ENCODE measurements around the gene ITPK1. TPM values are rescaled to one million over a fixed set of nuclear protein-coding genes. Genes with fewer than 3 reads are reported as not detected.

ITPK1 gene
- total RNA-seq, 1 donor: 35.9 TPM

GRCh38 chr14:93102141-93102540 is 13.6 kb downstream of the ITPK1 start:
- peaks cover 46% of the 10 kb centered on the region for H3K4me1 ChIP-seq (ENCODE audit: insufficient read depth, low read length)
- H3K9me3 ChIP-seq (ENCODE audit: low read depth, low read length): no peaks in the 10 kb centered on the region
- no peaks in the 10 kb centered on the region for H3K27me3 ChIP-seq (ENCODE audit: insufficient read depth, low read length)

DNA sequence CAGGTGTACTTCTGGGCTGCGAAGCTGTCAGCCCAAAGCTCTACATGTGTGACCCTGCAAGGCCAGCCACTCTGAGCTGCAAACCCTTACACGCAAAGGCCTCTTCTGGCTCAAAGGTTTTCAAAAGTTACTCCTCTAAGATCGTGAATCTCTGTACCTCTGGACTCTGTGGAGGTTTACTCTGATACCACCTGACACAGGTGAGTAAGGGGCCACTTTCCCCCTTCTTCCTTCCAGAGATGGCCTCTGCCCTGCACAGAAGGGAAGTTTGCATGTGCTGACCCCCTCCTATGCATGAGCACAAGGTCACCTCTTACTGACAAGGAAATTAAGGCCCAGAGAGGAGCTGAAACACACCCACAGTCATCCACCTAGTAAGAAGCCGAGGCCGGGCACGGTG is 14.5 kb downstream of the ITPK1 start:
- no peaks in the 10 kb centered on the region for H3K27me3 ChIP-seq (ENCODE audit: insufficient read depth, low read length)
- H3K4me1 ChIP-seq (ENCODE audit: insufficient read depth, low read length): peaks cover 43% of the 10 kb centered on the region
- no peak overlapping the region for H3K4me3 ChIP-seq (ENCODE audit: low read length)
- H3K9me3 ChIP-seq (ENCODE audit: low read depth, low read length): no peaks in the 10 kb centered on the region

More at GRCh38 chr14:93102141-93102540, 13.6 kb downstream of the ITPK1 start:
- H3K4me3 ChIP-seq (ENCODE audit: low read length): no peak overlapping the region

- peaks cover 38% of the 10 kb centered on the region for H3K4me1 ChIP-seq (ENCODE audit: insufficient read depth, low read length)
- no peaks in the 10 kb centered on the region for H3K9me3 ChIP-seq (ENCODE audit: low read depth, low read length)
- H3K4me3 ChIP-seq (ENCODE audit: low read length): no peak overlapping the region
- no peaks in the 10 kb centered on the region for H3K27me3 ChIP-seq (ENCODE audit: insufficient read depth, low read length)
Observed at GRCh38 chr14:93100570-93100969, 15.2 kb downstream of the ITPK1 start.

DNA sequence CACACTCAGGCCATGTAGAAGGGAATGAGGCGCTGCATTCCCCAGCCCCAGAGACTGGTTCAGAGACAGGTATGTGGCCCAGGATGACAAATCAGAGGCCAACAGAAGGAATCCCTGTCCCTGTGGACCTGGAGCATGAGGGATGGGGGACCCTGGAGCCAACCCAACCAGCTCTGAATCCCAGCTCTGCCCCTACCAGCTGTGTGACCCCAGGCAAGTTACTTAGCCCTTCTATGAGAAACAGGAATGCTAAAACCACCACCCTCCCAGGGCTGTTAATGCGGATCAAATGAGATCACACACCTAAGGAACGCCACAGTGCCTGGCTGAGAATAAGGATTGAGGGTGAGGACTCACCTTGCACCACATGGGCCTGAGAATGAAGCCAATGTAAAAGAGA is 15.6 kb downstream of the ITPK1 start:
- Histone ChIP-seq H3K9me3 (ENCODE audit: low read depth, low read length) (no peaks in the 10 kb centered on the region), H3K27me3 (ENCODE audit: insufficient read depth, low read length) (no peaks in the 10 kb centered on the region), H3K4me3 (ENCODE audit: low read length) (no peak overlapping the region), H3K4me1 (ENCODE audit: insufficient read depth, low read length) (peaks cover 33% of the 10 kb centered on the region)

DNA sequence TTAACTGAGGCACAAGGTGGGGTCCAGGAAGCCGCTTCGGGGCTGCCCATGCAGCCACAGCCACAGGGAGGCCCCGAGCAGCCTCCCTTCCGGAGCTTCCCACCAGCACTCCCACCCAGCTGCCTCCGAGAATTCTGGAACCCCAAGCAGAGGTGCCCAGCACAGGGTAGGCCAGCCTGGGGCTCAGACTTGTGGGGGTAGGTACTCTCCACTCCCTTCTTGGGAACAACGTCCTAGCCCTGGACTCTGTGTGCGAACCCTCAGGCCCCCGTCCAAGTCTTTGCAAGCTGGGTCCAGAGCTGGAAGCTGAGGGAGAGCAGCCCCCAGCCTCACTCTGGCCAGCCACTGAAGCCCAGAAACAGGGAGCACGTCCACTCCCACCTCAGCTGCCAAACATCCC is 16.1 kb downstream of the ITPK1 start:
- Histone ChIP-seq H3K27me3 (ENCODE audit: insufficient read depth, low read length) (no peaks in the 10 kb centered on the region), H3K4me1 (ENCODE audit: insufficient read depth, low read length) (peaks cover 29% of the 10 kb centered on the region), H3K9me3 (ENCODE audit: low read depth, low read length) (no peaks in the 10 kb centered on the region), H3K4me3 (ENCODE audit: low read length) (no peak overlapping the region)

DNA sequence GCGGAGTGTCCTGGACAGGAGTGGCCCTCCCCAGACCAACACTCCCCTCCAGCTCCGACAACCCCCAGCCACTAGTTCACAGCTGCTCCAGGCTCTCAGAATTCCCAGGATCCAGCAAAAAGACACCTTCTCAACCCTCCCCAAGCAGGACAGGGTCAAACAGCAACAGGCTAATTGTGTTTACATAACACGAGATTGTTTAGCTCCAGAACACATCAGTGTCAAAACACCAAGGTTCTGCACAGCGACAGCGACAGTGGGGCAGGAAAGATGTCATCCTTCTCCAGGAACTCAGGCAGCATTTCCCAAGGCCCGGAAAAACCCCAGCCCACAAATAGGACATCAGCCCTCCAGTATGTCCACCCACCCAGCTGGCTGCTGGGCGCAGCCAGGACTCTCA is 16.5 kb downstream of the ITPK1 start:
- no peaks in the 10 kb centered on the region for H3K27me3 ChIP-seq (ENCODE audit: insufficient read depth, low read length)

GRCh38 chr14:93096691-93097322 is 18.9 kb downstream of the ITPK1 start:
- H3K27me3 ChIP-seq (ENCODE audit: insufficient read depth, low read length): no peaks in the 10 kb centered on the region
- peaks cover 7% of the 10 kb centered on the region for H3K4me1 ChIP-seq (ENCODE audit: insufficient read depth, low read length)
- H3K9me3 ChIP-seq (ENCODE audit: low read depth, low read length): no peaks in the 10 kb centered on the region
- H3K4me3 ChIP-seq (ENCODE audit: low read length): no peak overlapping the region

More for the DNA sequence above, 16.5 kb downstream of the ITPK1 start:
- H3K4me3 ChIP-seq (ENCODE audit: low read length): no peak overlapping the region
- H3K9me3 ChIP-seq (ENCODE audit: low read depth, low read length): no peaks in the 10 kb centered on the region
- peaks cover 24% of the 10 kb centered on the region for H3K4me1 ChIP-seq (ENCODE audit: insufficient read depth, low read length)

DNA sequence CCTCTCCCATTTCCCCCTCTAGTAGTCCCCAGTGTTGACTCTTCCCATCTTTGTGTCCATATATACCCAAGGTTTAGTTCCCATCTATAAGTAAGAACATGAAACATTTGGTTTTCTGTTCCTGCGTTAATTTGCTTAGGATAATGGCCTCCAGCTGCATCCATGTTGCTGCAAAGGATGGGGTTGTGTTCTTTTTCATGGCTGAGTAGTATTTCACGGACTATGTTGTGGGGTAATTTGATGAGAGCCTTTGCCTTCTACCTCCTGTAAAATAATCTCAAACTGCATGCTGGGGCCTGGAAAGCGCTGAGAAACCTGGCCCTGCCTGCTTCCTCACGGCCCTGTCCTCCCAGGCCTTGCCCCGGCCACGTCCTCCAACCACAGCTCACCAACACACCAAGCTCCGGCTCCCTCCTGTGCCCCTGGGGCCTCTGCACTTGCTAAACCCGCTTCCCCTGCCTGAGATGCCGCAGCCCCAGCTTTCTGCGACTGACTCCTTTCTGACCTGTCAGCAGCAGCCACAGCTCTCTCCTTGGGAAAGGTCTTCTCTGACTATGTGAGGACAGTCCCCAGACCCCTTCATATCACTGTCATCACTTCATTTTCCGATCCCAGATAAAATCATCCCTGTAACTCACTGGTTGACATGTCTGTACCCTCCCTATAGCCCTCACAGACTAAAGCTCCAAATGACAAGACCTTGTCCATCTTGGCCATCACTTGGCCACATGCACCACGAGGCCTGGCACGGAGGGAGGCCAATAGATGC is 19.8 kb downstream of the ITPK1 start:
- no peaks in the 10 kb centered on the region for H3K27me3 ChIP-seq (ENCODE audit: insufficient read depth, low read length)
- no peaks in the 10 kb centered on the region for H3K9me3 ChIP-seq (ENCODE audit: low read depth, low read length)
- H3K4me1 ChIP-seq (ENCODE audit: insufficient read depth, low read length): peaks cover 7% of the 10 kb centered on the region
- H3K4me3 ChIP-seq (ENCODE audit: low read length): no peak overlapping the region

- H3K27me3 ChIP-seq (ENCODE audit: insufficient read depth, low read length): no peaks in the 10 kb centered on the region
- peaks cover 7% of the 10 kb centered on the region for H3K4me1 ChIP-seq (ENCODE audit: insufficient read depth, low read length)
- H3K4me3 ChIP-seq (ENCODE audit: low read length): no peak overlapping the region
- H3K9me3 ChIP-seq (ENCODE audit: low read depth, low read length): no peaks in the 10 kb centered on the region
Observed at GRCh38 chr14:93094121-93094918, 21.4 kb downstream of the ITPK1 start.

GRCh38 chr14:93092606-93093556 is 22.8 kb downstream of the ITPK1 start:
- Histone ChIP-seq H3K27me3 (ENCODE audit: insufficient read depth, low read length) (no peaks in the 10 kb centered on the region), H3K4me3 (ENCODE audit: low read length) (no peak overlapping the region), H3K4me1 (ENCODE audit: insufficient read depth, low read length) (peaks cover 7% of the 10 kb centered on the region), H3K9me3 (ENCODE audit: low read depth, low read length) (no peaks in the 10 kb centered on the region)

DNA sequence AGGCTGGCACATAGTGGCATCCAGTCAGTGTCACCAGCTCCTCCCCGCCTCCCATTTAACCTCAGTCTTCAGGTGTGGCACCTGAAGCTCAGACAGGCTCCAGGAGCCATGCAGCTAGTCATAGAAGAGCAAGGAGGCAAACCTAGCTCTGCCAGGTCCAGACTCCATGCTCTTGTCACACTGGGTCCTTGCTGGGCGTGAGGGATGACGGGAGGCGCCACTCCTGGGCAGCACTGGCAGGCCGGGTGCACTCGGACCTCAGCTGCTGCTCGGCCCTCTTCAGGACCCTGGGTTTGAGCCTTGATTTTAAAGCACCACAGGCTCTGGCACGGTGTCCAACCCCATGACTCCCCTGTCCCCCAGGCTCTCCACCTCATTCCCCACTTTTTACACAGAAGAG is 24.1 kb downstream of the ITPK1 start:
- peaks cover 13% of the 10 kb centered on the region for H3K4me1 ChIP-seq (ENCODE audit: insufficient read depth, low read length)
- H3K9me3 ChIP-seq (ENCODE audit: low read depth, low read length): no peaks in the 10 kb centered on the region

GRCh38 chr14:93090826-93091555 is 24.7 kb downstream of the ITPK1 start:
- Histone ChIP-seq H3K9me3 (ENCODE audit: low read depth, low read length) (no peaks in the 10 kb centered on the region), H3K4me1 (ENCODE audit: insufficient read depth, low read length) (peaks cover 13% of the 10 kb centered on the region), H3K4me3 (ENCODE audit: low read length) (no peak overlapping the region), H3K27me3 (ENCODE audit: insufficient read depth, low read length) (no peaks in the 10 kb centered on the region)

More for the DNA sequence above, 24.1 kb downstream of the ITPK1 start:
- no peaks in the 10 kb centered on the region for H3K27me3 ChIP-seq (ENCODE audit: insufficient read depth, low read length)
- no peak overlapping the region for H3K4me3 ChIP-seq (ENCODE audit: low read length)

GRCh38 chr14:93089521-93090269 is 26.0 kb downstream of the ITPK1 start:
- no peaks in the 10 kb centered on the region for H3K9me3 ChIP-seq (ENCODE audit: low read depth, low read length)
- no peaks in the 10 kb centered on the region for H3K27me3 ChIP-seq (ENCODE audit: insufficient read depth, low read length)
- no peak overlapping the region for H3K4me3 ChIP-seq (ENCODE audit: low read length)
- peaks cover 25% of the 10 kb centered on the region for H3K4me1 ChIP-seq (ENCODE audit: insufficient read depth, low read length)

Measured in mononuclear cell (primary cell).